Measurements from ENCODE around the gene CSNK2A1.

DNA sequence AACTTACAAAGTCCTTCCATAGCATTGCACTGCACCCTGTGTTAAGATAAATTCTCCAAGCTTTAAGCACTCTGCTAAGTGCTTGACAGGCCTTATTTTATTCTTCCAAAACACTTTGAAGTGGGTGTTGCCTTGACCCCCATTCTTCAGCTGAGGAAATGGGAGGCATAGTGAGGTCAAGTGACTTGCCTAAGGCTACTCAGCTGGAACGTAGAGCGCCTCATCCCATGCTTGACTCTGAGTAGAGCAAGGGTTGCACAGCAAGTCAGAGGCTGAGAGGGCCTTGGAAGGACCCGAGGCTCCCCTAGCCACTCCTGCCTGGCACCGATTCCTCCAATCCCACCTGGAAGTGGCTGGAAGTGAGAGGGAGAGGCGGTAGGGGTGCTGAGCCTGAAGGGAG lies 19.6 kb upstream of the CSNK2A1 start:
- TF ChIP-seq REST (IDR thresholded peaks at IDR 0.05; ENCODE audit: borderline replicate concordance) (no peak), TAF1 (IDR thresholded peaks at IDR 0.05; ENCODE audit: low read depth) (no peak), EP300 (conservative IDR thresholded peaks at IDR 0.05; ENCODE audit: poor library complexity, severe bottlenecking) (no peak), POLR2AphosphoS5 (IDR thresholded peaks at IDR 0.05) (no peak), SMC3 (conservative IDR thresholded peaks at IDR 0.05; ENCODE audit: poor library complexity) (no peak)
- TF ChIP-seq, protein P1, sequence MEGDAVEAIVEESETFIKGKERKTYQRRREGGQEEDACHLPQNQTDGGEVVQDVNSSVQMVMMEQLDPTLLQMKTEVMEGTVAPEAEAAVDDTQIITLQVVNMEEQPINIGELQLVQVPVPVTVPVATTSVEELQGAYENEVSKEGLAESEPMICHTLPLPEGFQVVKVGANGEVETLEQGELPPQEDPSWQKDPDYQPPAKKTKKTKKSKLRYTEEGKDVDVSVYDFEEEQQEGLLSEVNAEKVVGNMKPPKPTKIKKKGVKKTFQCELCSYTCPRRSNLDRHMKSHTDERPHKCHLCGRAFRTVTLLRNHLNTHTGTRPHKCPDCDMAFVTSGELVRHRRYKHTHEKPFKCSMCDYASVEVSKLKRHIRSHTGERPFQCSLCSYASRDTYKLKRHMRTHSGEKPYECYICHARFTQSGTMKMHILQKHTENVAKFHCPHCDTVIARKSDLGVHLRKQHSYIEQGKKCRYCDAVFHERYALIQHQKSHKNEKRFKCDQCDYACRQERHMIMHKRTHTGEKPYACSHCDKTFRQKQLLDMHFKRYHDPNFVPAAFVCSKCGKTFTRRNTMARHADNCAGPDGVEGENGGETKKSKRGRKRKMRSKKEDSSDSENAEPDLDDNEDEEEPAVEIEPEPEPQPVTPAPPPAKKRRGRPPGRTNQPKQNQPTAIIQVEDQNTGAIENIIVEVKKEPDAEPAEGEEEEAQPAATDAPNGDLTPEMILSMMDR (IDR thresholded peaks at IDR 0.05; ENCODE audit: poor library complexity, severe bottlenecking): no peak
